PC-9 (cell line): Measurements from ENCODE around the gene SIM2.
"Not testable (repeated sequence)": the region's sequence is repeated elsewhere in the genome, so short reads cannot be mapped to it uniquely, and the experiment has no call there.

ENCODE experiments used
- EZH2 ChIP-seq: fragments of 200-600 bp; sonication (generic); IDR thresholded peaks from 2 replicates; pipeline ENCODE4 v1.8.0; 2017; ENCODE audit warnings: antibody characterized with exemption, low read depth
- TF ChIP-seq, protein P1 (sequence below): fragments of 200-600 bp; sonication (generic); conservative IDR thresholded peaks from 2 replicates; pipeline ENCODE4 v1.6.1; 2017; ENCODE audit warnings: mixed run types, antibody characterized with exemption, mild to moderate bottlenecking, moderate library complexity

DNA sequence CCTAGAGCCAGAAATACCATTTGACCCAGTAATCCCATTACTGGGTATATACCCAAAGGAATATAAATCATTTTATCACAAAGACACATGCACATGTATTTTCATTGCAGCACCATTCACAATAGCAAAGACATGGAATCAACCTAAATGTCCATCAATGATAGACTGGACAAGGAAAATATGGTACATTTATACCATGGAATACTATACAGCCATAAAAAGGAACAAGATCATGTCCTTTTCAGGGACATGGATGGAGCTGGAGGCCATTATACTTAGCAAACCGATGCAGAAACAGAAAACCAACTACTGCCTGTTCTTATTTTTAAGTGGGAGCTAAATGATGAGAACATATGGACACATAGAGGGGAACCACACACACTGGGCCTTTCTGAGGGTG, 41.6 kb upstream of the SIM2 start:
- TF ChIP-seq, protein P1, sequence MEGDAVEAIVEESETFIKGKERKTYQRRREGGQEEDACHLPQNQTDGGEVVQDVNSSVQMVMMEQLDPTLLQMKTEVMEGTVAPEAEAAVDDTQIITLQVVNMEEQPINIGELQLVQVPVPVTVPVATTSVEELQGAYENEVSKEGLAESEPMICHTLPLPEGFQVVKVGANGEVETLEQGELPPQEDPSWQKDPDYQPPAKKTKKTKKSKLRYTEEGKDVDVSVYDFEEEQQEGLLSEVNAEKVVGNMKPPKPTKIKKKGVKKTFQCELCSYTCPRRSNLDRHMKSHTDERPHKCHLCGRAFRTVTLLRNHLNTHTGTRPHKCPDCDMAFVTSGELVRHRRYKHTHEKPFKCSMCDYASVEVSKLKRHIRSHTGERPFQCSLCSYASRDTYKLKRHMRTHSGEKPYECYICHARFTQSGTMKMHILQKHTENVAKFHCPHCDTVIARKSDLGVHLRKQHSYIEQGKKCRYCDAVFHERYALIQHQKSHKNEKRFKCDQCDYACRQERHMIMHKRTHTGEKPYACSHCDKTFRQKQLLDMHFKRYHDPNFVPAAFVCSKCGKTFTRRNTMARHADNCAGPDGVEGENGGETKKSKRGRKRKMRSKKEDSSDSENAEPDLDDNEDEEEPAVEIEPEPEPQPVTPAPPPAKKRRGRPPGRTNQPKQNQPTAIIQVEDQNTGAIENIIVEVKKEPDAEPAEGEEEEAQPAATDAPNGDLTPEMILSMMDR: not testable (repeated sequence)
- TF ChIP-seq EZH2: not testable (repeated sequence)
